ENCODE results near the gene DNAJC5.

The DNAJC5 gene

DNA sequence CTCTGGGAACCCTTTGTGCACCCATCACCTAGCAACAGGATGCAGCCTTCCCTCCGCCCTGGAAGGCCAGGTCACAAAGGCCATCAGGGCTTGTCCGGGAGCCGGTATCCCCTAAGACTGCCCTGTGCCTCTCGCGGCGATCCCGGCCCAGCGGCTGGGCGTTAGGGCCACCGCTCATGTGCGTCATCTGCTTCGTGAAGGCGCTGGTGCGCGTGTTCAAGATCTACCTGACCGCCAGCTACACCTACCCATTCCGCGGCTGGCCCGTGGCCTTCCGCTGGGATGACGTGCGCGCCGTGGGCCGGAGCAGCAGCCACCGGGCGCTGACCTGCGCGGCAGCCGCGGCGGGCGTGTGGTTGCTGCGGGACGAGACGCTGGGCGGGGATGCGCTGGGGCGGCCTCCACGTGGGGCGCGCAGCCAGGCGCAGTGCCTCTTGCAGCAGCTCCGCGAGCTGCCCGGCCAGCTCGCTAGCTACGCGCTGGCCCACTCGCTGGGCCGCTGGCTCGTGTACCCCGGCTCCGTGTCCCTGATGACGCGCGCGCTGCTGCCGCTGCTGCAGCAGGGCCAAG is 33.5 kb upstream of the DNAJC5 start, which contains the start of gene ABHD16B:
TSS of gene ABHD16B (plus strand) at position 134 of the 570 bp plus-strand sequence. CDS start at position 177, 43 bp downstream.
- Histone ChIP-seq H3K4me1 (ENCODE audit: insufficient read depth, low read length, severe bottlenecking) (peaks cover 20% of the 10 kb centered on the region), H3K27ac (ENCODE audit: low read depth, low read length, poor library complexity, severe bottlenecking) (no peak within 1 kb of the TSS), H3K4me2 (ENCODE audit: low read length) (no peak within 1 kb of the TSS)

DNA sequence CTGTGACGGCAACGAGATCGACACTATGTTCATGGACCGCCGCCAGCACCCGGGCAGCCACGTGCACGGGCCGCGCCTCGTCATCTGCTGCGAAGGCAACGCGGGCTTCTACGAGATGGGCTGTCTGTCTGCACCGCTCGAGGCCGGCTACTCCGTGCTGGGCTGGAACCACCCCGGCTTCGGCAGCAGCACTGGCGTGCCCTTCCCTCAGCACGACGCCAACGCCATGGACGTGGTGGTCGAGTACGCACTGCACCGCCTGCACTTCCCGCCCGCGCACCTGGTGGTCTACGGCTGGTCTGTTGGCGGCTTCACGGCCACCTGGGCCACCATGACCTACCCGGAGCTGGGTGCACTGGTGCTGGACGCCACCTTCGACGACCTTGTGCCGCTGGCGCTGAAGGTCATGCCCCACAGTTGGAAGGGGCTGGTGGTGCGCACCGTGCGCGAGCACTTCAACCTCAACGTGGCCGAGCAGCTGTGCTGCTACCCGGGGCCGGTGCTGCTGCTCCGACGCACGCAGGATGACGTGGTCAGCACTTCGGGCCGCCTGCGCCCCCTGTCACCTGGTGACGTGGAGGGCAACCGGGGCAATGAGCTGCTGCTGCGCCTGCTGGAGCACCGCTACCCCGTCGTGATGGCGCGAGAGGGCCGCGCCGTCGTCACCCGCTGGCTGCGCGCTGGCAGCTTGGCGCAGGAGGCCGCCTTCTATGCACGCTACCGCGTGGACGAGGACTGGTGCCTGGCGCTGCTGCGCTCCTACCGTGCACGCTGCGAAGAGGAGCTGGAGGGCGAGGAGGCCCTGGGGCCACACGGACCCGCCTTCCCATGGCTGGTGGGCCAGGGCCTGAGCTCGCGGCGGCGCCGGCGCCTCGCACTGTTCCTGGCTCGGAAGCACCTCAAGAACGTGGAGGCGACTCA is 32.7 kb upstream of the DNAJC5 start:
- Histone ChIP-seq H3F3A (ENCODE audit: insufficient read depth, low read length) (no peaks in the 10 kb centered on the region), H4K20me1 (ENCODE audit: insufficient read depth, low read length) (no peaks in the 10 kb centered on the region), H3K9me2 (ENCODE audit: low read depth, low read length) (no peaks in the 10 kb centered on the region), H3K36me3 (ENCODE audit: insufficient read depth, low read length) (peaks cover 18% of the 10 kb centered on the region), H3K9ac (ENCODE audit: low read length) (no peak overlapping the region), H3K27me3 (ENCODE audit: insufficient read depth, low read length) (no peaks in the 10 kb centered on the region), H3K27ac (ENCODE audit: low read depth, low read length, poor library complexity, severe bottlenecking) (no peak overlapping the region), H3K4me2 (ENCODE audit: low read length) (no peak overlapping the region), H3K4me3 (ENCODE audit: low read depth, low read length, poor library complexity, severe bottlenecking) (no peak overlapping the region), H3K79me2 (ENCODE audit: insufficient read depth, low read length) (peaks cover 10% of the 10 kb centered on the region), H3K9me3 (ENCODE audit: low read length) (no peaks in the 10 kb centered on the region), H3K4me1 (ENCODE audit: insufficient read depth, low read length, severe bottlenecking) (peaks cover 22% of the 10 kb centered on the region), H2AFZ (ENCODE audit: low read length) (no peak overlapping the region)
- no peak for TF ChIP-seq CTCF (IDR thresholded peaks at IDR 0.05; ENCODE audit: low read length)
- no peak for TF ChIP-seq EZH2 (IDR thresholded peaks at IDR 0.05; ENCODE audit: borderline replicate concordance, low read length)

More for the DNA sequence above, 33.5 kb upstream of the DNAJC5 start, which contains the start of gene ABHD16B:
- Histone ChIP-seq H3F3A (ENCODE audit: insufficient read depth, low read length) (no peaks in the 10 kb centered on the region), H3K9me3 (ENCODE audit: low read length) (no peaks in the 10 kb centered on the region), H3K9me2 (ENCODE audit: low read depth, low read length) (no peaks in the 10 kb centered on the region), H3K36me3 (ENCODE audit: insufficient read depth, low read length) (peaks cover 18% of the 10 kb centered on the region), H3K9ac (ENCODE audit: low read length) (no peak within 1 kb of the TSS), H4K20me1 (ENCODE audit: insufficient read depth, low read length) (no peaks in the 10 kb centered on the region), H3K27me3 (ENCODE audit: insufficient read depth, low read length) (no peaks in the 10 kb centered on the region), H2AFZ (ENCODE audit: low read length) (no peak within 1 kb of the TSS), H3K4me3 (ENCODE audit: low read depth, low read length, poor library complexity, severe bottlenecking) (no peak within 1 kb of the TSS), H3K79me2 (ENCODE audit: insufficient read depth, low read length) (peaks cover 10% of the 10 kb centered on the region)
- TF ChIP-seq EZH2 (IDR thresholded peaks at IDR 0.05; ENCODE audit: borderline replicate concordance, low read length): no peak

- peaks cover 22% of the 10 kb centered on the region for H3K4me1 ChIP-seq (ENCODE audit: insufficient read depth, low read length, severe bottlenecking)
- no peaks in the 10 kb centered on the region for H3F3A ChIP-seq (ENCODE audit: insufficient read depth, low read length)
- H3K4me2 ChIP-seq (ENCODE audit: low read length): peak overlapping the region; percentile 97
- no peaks in the 10 kb centered on the region for H3K9me2 ChIP-seq (ENCODE audit: low read depth, low read length)
- no peak overlapping the region for H2AFZ ChIP-seq (ENCODE audit: low read length)
- H3K27ac ChIP-seq (ENCODE audit: low read depth, low read length, poor library complexity, severe bottlenecking): peak overlapping the region; percentile 86
- no peaks in the 10 kb centered on the region for H3K9me3 ChIP-seq (ENCODE audit: low read length)
- no peaks in the 10 kb centered on the region for H3K27me3 ChIP-seq (ENCODE audit: insufficient read depth, low read length)
- H4K20me1 ChIP-seq (ENCODE audit: insufficient read depth, low read length): no peaks in the 10 kb centered on the region
- peak overlapping the region; percentile 99 for H3K4me3 ChIP-seq (ENCODE audit: low read depth, low read length, poor library complexity, severe bottlenecking)
- H3K79me2 ChIP-seq (ENCODE audit: insufficient read depth, low read length): peaks cover 10% of the 10 kb centered on the region
- TF ChIP-seq CTCF (IDR thresholded peaks at IDR 0.05; ENCODE audit: low read length) (no peak), EZH2 (IDR thresholded peaks at IDR 0.05; ENCODE audit: borderline replicate concordance, low read length) (no peak)
- H3K9ac ChIP-seq (ENCODE audit: low read length): peak overlapping the region; percentile 98
- peaks cover 18% of the 10 kb centered on the region for H3K36me3 ChIP-seq (ENCODE audit: insufficient read depth, low read length)
Observed at GRCh38 chr20:63863021-63863797, 31.7 kb upstream of the DNAJC5 start.
